Measurements from ENCODE around the gene DIAPH3.

Gene DIAPH3

GRCh38 chr13:59659981-59660380, 503.7 kb downstream of the DIAPH3 start:
- DNase-seq = no peak

- DNase-seq = no peak
Observed at GRCh38 chr13:59658738-59659330, 504.9 kb downstream of the DIAPH3 start.

GRCh38 chr13:59658027-59658737, 505.5 kb downstream of the DIAPH3 start:
- DNase-seq = no peak

GRCh38 chr13:59653916-59654315, 509.8 kb downstream of the DIAPH3 start:
- no peak for DNase-seq

- DNase-seq = no peak
Observed at GRCh38 chr13:59651479-59651878, 512.2 kb downstream of the DIAPH3 start.

GRCh38 chr13:59643906-59644626, 519.7 kb downstream of the DIAPH3 start:
- DNase-seq = no peak

- no peak for DNase-seq
Observed at GRCh38 chr13:59643364-59643841, 520.3 kb downstream of the DIAPH3 start.

GRCh38 chr13:59641817-59642216, 521.9 kb downstream of the DIAPH3 start:
- DNase-seq = no peak

GRCh38 chr13:59641261-59641660, 522.5 kb downstream of the DIAPH3 start:
- DNase-seq = no peak

- DNase-seq = no peak
Observed at GRCh38 chr13:59638404-59638803, 525.3 kb downstream of the DIAPH3 start.

- DNase-seq = no peak
Observed at GRCh38 chr13:59635589-59635988, 528.1 kb downstream of the DIAPH3 start.

GRCh38 chr13:59633290-59633689, 530.4 kb downstream of the DIAPH3 start:
- no peak for DNase-seq

GRCh38 chr13:59631271-59631670, 532.5 kb downstream of the DIAPH3 start:
- DNase-seq = no peak

GRCh38 chr13:59625111-59625510, 538.6 kb downstream of the DIAPH3 start:
- no peak for DNase-seq

GRCh38 chr13:59623206-59623915, 540.4 kb downstream of the DIAPH3 start:
- no peak for DNase-seq

- no peak for DNase-seq
Observed at GRCh38 chr13:59621773-59622172, 542.0 kb downstream of the DIAPH3 start.

All from T1000 (cell line).